SKM-1 (cell line): Measurements from ENCODE around the gene WASL.

ENCODE experiments used
- DNase-seq: peaks from one replicate; lab custom pipeline; 2025; ENCODE audit not compliant: unreplicated experiment; lab: John Stamatoyannopoulos, UW

Gene WASL

DNA sequence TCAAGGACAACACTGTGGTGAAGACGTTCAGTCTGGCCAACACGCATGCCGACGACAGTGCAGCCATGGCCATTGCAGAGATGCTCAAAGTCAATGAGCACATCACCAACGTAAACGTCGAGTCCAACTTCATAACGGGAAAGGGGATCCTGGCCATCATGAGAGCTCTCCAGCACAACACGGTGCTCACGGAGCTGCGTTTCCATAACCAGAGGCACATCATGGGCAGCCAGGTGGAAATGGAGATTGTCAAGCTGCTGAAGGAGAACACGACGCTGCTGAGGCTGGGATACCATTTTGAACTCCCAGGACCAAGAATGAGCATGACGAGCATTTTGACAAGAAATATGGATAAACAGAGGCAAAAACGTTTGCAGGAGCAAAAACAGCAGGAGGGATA is 86.5 kb downstream of the WASL start:
- no peak for DNase-seq

- no peak for DNase-seq
Observed at GRCh38 chr7:123661765-123662164, 87.0 kb downstream of the WASL start.

DNA sequence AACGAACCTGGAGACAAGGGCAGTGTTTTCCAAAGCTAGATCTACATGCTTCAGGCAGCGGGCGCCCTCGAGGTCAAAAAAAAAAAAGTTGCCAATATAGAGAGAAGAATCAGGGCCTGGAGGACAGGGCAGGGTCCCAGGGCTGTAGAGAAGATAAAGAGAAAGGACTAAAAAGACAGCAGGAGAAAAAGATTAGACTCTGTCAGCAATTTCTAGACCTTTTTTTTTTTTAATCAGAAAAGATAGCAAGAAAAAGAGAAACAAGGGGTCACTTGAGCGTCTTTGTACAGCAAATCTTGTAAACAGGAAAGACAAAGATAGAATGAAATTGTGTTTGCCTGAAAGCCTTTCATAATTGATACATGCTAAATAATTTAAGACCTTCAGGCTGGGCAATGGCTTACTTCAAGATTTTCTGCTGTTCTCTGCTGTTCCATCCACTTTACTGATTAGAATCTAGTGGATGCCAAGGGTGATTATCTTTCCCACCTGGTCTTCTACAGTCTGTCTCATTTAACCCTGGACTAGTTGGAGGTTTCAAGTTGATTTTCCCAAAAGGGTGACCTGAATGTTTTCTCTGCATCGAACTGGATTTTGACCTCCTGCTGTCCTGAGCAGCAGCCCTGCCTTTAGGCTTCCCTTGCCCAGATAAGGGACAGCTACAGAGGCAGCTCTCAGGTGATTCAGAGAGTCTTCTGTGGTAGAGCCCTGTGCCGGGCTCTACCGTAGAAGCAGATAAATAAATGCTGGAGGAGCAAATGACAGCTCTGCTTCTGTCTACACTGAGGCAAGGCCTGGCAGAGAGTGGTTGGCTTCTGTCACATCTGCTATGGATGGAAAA is 88.1 kb downstream of the WASL start:
- no peak for DNase-seq

DNA sequence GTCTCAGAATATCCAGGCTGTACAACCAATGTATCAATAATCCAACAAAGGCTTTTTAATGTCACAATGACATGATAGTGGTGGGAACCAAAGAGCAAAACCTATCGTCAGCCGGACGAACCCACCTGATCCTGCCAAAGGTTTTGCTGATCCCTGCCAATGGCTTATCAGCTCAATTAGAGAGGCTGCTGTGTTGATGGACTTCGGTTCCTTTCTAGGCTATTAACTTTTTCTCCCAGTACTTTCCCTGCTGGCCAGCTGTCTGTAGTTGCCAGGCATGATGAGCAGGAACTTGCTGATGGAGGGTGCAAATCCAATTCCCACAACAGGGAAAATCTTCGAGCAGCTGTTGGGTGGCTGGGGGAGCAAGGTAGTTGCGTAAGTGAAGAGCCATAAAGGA is 90.8 kb downstream of the WASL start:
- no peak for DNase-seq

- no peak for DNase-seq
Observed at GRCh38 chr7:123657304-123657685, 91.5 kb downstream of the WASL start.

GRCh38 chr7:123656544-123657303 is 92.1 kb downstream of the WASL start:
- no peak for DNase-seq

DNA sequence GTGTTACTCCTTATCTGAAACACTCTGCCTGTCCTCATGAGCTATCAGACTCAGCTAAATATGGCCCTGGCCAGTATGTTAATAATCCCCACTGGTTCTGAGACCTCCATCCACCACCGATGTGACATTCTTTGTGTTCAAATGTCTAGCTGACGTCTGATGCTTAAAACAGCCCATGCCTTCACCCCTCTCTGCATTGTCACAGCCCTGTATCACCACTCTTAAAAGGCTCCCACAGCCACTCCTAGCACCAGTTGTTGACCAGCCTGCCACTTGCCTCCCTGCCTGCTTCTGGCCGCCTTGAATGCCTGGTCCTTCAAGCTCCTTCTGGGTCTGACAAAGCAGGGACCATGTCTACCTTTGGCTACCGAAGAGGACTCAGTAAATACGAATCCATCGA is 93.2 kb downstream of the WASL start, which contains the start of gene LMOD2:
TSS of gene LMOD2 (plus strand) at position 253 of the 400 bp plus-strand sequence. CDS start at position 351, 98 bp downstream.
- DNase-seq: no peak

DNA sequence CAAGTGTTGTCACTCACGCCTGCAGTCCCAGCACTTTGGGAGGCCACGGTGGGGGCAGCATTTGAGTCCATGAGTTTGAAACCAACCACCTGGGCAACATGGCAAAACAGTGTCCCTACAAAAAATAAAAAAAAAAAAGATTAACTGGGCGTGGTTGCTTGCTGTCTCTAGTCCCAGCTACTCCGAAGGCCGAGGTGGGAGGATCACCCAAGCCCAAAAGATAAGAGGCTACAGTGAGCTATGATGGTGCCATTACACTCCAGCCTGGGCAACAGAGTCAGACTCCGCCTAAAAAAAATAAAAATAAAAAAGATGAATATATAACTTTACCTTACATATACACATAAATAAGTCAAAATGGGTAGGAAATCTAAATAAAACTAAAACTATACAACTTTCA is 95.6 kb downstream of the WASL start:
- no peak for DNase-seq

DNA sequence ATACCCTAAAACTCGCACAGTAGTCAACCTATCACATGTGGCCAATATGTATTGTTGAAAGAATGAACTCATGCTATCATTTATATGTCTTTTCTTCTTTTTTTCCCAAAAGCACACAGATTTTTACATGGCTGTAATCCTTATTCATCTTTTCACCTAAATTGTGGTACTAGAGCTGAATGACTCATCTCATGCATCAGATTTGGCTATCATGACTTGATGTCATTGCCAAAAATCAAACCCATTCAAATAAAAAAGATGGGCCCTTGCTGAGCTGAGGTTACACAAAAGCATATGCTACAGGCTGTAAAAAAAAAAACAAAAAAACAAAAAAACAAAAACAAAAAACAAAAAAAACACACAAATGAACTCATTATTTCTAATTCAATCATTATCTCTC is 96.4 kb downstream of the WASL start:
- no peak for DNase-seq

DNA sequence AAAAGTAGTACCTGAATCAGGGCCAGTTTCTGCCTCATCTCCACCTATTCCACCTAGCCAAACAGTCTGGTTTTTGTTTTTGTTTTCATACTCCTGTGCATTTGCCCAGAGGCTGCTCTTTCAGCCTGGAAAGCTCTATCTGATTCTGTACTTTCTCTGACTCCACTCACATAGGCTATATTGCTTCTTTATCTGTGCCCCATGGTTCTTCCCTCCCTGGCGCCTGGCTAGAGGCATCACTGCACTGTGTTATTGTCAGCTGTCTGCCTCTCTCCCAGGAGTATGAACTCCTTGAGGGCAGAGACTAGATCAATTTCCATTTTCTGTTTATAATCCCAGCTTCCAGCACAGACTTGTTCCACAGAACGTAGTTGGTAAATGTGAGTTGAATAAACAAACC is 98.2 kb downstream of the WASL start:
- DNase-seq: no peak

- no peak for DNase-seq
Observed at GRCh38 chr7:123649964-123650363, 98.8 kb downstream of the WASL start.

- no peak for DNase-seq
Observed at GRCh38 chr7:123647106-123647730, 101.6 kb downstream of the WASL start.

DNA sequence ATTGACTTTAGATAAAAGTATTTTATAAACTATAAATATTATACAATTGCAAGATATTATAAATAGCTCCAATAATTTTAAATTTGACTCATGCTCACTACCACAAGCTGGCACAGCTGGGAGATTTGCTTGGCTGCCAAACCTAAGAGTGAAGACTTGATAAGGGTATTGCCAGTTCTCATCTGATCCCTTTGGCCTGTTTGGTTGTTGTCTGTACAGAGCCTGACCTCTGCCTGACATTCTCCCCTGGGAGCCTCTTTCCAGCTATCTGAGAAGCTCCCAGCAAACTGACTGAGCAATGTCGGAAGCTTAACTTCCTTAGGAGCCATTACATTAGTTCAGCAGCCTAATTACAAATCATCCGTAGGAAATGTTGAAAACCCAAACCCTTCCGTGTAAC is 103.3 kb downstream of the WASL start:
- DNase-seq: no peak

DNA sequence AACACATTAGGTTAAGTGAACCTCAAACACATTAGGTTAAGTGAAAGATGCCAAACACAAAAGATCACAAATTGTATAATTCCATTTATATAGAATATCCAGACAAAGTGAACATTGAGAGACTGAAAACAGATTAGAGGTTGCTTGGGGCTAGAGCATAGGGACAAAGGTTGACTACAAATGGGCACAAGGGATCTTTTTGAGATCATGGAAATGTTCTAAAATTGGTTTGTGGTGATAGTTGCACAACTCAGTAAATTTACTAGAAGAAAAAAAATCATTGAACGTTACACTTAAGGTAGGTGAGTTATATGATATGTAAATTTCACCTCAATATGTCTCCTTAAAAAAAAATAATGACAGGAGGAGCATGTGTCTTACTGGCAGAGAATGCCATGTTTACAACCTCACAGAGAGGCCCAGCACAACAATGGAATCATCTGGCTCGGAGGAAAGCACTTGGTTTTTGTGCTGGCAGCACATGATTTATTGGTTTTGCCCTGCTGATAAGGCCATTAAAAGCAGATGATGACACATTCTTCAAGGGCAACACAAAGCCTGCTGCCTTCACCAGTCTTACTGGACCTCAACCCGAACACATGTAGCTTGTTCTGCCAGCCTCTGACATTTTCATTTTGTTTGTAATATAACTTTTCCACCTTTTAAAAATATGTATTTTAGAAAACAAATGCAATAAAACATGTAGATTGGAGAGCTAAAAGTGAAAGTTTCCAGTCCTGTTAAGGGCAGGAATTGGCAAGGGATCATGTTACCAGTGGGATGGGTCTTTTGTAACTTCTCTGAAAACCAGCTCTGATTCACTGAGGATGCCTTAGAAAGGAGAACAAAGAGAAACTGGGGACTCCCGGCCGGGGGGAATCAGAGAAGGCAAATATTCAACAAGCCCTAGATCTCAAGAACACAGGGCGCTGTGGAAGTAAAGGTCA is 105.0 kb downstream of the WASL start:
- no peak for DNase-seq

DNA sequence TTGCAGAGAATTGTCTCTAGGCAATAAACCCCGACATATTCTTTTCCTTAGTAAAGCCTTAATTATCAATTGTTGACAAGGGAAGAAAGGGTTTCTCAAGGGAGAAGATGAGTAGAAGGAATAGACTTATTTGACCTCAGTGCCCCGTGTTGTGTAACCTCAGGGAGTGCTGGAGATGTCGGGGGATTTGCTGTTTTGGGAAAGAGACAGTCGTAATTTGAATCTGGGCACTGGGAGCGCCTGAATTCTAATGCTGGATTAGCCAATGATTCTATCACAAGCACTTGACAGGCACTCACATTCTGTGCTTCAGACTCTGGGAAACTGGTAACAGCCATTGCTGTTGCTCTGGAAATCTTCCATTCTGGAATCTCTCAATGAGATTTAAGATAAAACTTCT is 106.9 kb downstream of the WASL start:
- DNase-seq: no peak

DNA sequence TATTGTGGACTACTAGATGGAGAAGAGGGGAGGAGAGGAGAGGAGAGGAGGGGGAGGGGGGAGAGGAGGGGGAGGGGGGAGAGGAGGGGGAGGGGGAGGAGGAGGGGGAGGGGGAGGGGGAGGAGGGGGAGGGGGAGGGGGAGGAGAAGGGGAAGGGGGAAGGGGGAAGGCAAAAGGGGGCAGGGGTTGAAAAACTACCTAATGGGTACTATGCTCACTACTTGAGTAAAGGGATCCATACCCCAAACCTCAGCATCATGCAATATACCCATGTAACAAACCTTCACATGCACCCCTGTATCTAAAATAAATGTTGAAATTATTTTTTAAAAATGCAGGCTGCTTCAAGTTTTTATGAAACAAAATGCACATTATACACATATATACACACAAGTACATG is 108.2 kb downstream of the WASL start:
- no peak for DNase-seq

- DNase-seq: no peak
Observed at GRCh38 chr7:123639631-123640030, 109.2 kb downstream of the WASL start.

GRCh38 chr7:123637878-123638277 is 110.9 kb downstream of the WASL start:
- no peak for DNase-seq

- no peak for DNase-seq
Observed at GRCh38 chr7:123637203-123637602, 111.6 kb downstream of the WASL start.

DNA sequence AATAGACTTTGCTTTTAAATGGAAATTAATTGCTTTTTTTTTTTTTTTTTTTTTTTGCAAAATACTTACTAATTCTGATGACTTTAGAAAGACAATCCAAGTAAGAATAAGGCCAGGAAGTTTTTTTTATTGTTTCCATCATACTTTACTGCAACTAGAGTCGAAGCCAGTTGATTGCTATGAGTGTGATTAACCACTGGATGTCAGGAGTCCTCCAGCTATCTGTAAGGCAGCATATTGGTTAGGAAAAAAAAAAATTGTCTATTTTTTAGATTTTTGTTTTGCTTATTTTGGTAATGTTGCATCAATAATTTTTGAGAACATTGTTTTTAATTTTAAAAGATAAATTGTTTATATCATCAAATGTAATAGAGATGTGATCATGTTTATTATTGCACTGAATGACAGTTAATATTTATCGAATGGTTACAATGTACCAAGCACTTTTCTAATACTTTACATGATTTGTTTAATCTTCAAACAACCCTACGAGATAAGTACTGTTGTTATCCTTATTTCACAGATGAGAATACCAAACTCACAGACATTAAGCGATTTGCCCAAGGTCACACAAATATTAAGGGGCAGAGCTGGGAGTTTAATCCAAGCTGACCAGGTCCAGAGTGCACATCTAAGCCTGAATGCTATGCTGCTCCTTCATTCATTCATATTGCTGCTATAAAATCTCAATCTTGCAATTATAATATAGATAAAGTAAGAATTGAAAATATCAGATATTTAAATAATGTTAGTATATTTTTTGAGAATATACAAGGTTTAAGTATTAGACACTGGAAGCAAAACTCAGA is 113.0 kb downstream of the WASL start:
- DNase-seq: no peak
